ENCODE measurements around the gene CLCA2. TPM values are rescaled to one million over a fixed set of nuclear protein-coding genes. Genes with fewer than 3 reads are reported as not detected.
A peak's percentile ranks its signal among the peaks of the same experiment; 100 is the strongest.

CLCA2 gene
- total and polyA plus RNA-seq, 2 of the 8 experiments (the other 6 are each of a cell fraction or from before 2014, with no cell fraction given), result not detected

DNA sequence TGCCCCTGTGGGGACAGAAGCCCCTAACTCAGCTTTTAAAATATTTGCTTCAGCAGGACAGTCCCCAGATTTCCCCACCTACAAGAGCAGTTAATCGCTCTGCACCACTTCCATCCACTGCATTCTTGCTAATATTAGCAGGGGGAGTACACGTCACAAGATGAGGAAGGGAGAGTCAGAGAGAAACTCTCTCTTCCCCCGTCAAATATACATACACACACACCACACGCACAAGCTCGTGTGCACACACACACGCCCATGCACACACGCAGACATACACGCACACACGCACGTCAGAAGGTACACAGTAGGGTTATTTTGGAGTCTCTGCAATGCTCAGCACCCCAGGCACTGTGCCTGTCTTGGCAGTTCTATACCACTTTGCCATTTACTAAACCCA is 46.9 kb downstream of the CLCA2 start:
- H4K8ac ChIP-seq (ENCODE audit: extremely low read depth, insufficient read depth, low read length), result no peak overlapping the region
- H3K23ac ChIP-seq (ENCODE audit: insufficient read length), result no peak overlapping the region
- 95% methylated on average over 10 of the region's 10 CpGs; no CpG with 5 or more reads in 1 of the 2 experiments for WGBS, 2 experiments (ENCODE audit: extremely low coverage in 1 of 2, insufficient coverage in 1 of 2, insufficient read length in 1 of 2, insufficient replicate concordance in 2 of 2, low coverage in 1 of 2, low lambda C conversion rate in 2 of 2, missing lambda C conversion rate in 1 of 2)
- no peak overlapping the region for H2BK5ac ChIP-seq (ENCODE audit: low read depth, low read length)
- FAIRE-seq (no peak), DNase-seq (ENCODE audit: low read depth in 1 of 2, low spot score in 2 of 2) (no peak)
- no peak overlapping the region for H3K4me3 ChIP-seq (ENCODE audit: extremely low read depth in 1 of 4, insufficient read depth in 2 of 4, low read depth in 3 of 4, low read length in 4 of 4)
- no peak overlapping the region for H2BK120ac ChIP-seq (replicated peaks; ENCODE audit: low read depth, low read length)
- no peaks in the 10 kb centered on the region for H3K36me3 ChIP-seq (ENCODE audit: control insufficient read depth in 2 of 4, insufficient read depth in 4 of 4, low read length in 3 of 4)
- ChIA-PET CTCF (ENCODE audit: partially characterized antibody) (interaction anchor here (0.7 kb wide), 1 partner anchor 10 kb away, joined by 3 read pairs; no protein-coding TSS in a partner anchor), POLR2A (ENCODE audit: partially characterized antibody) (no interaction called here)
- no peaks in the 10 kb centered on the region for H3K79me2 ChIP-seq (ENCODE audit: control insufficient read depth in 1 of 2, insufficient read depth in 2 of 2, low read length in 2 of 2)
- TF ChIP-seq RAD21 (IDR thresholded peaks at IDR 0.05 in 1 of 2, conservative IDR thresholded peaks at IDR 0.05 in 1 of 2; ENCODE audit: low read depth in 2 of 2, low read length in 2 of 2) (no peak), GABPA (IDR thresholded peaks at IDR 0.05; ENCODE audit: borderline replicate concordance, insufficient read depth, low read length) (no peak), RBBP5 (IDR thresholded peaks at IDR 0.05; ENCODE audit: borderline replicate concordance, low read depth, low read length) (no peak), POLR2AphosphoS5 (IDR thresholded peaks at IDR 0.05; ENCODE audit: low read depth, low read length) (no peak), SIX5 (IDR thresholded peaks at IDR 0.05; ENCODE audit: low read depth, low read length) (no peak)
- TF ChIP-seq, protein P1, sequence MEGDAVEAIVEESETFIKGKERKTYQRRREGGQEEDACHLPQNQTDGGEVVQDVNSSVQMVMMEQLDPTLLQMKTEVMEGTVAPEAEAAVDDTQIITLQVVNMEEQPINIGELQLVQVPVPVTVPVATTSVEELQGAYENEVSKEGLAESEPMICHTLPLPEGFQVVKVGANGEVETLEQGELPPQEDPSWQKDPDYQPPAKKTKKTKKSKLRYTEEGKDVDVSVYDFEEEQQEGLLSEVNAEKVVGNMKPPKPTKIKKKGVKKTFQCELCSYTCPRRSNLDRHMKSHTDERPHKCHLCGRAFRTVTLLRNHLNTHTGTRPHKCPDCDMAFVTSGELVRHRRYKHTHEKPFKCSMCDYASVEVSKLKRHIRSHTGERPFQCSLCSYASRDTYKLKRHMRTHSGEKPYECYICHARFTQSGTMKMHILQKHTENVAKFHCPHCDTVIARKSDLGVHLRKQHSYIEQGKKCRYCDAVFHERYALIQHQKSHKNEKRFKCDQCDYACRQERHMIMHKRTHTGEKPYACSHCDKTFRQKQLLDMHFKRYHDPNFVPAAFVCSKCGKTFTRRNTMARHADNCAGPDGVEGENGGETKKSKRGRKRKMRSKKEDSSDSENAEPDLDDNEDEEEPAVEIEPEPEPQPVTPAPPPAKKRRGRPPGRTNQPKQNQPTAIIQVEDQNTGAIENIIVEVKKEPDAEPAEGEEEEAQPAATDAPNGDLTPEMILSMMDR (IDR thresholded peaks at IDR 0.05; ENCODE audit: control extremely low read depth in 1 of 3, insufficient read depth in 1 of 3, low read depth in 1 of 3, low read length in 3 of 3), result no peak
- no peak overlapping the region for H3K4me2 ChIP-seq (ENCODE audit: insufficient read depth in 1 of 2, low read depth in 2 of 2, low read length in 2 of 2)
- H3K18ac ChIP-seq (ENCODE audit: extremely low read depth, low read length), result no peak overlapping the region
- H3K9me3 ChIP-seq (ENCODE audit: insufficient read depth in 2 of 2, low read depth in 1 of 2, low read length in 1 of 2), result no peaks in the 10 kb centered on the region
- no peak overlapping the region for H4K91ac ChIP-seq (replicated peaks; ENCODE audit: insufficient read length, low read length)
- H2BK12ac ChIP-seq (ENCODE audit: low read depth, low read length), result no peak overlapping the region
- no peak overlapping the region for H3K4ac ChIP-seq (replicated peaks; ENCODE audit: insufficient read length, low read depth, low read length)
- no peaks in the 10 kb centered on the region for H3K23me2 ChIP-seq (ENCODE audit: low read depth, low read length)
- no peak overlapping the region for H2AK5ac ChIP-seq (ENCODE audit: low read depth, low read length)
- H2BK20ac ChIP-seq (ENCODE audit: low read length), result no peak overlapping the region
- H3K27ac ChIP-seq (ENCODE audit: low read depth, low read length), result no peak overlapping the region
- no peak overlapping the region for H3K14ac ChIP-seq (ENCODE audit: insufficient read length)
- no peaks in the 10 kb centered on the region for H3K27me3 ChIP-seq (replicated peaks in 1 of 4; ENCODE audit: control insufficient read depth in 3 of 4, extremely low read depth in 1 of 4, insufficient read depth in 3 of 4, low read length in 3 of 4)
- H2BK15ac ChIP-seq (ENCODE audit: low read length), result peak overlapping the region; percentile 0; the same call in 1 of the 2 replicates
- H2AFZ ChIP-seq (ENCODE audit: low read length), result no peak overlapping the region
- no peak overlapping the region for H3K9ac ChIP-seq (replicated peaks in 1 of 4; ENCODE audit: extremely low read depth in 1 of 4, low read depth in 3 of 4, low read length in 3 of 4)
- no peak overlapping the region for H4K5ac ChIP-seq (ENCODE audit: insufficient read length, low read depth, low read length)
- no peaks in the 10 kb centered on the region for H3K4me1 ChIP-seq (replicated peaks in 1 of 4; ENCODE audit: control insufficient read depth in 3 of 4, insufficient read depth in 4 of 4, low read length in 3 of 4)
- no peaks in the 10 kb centered on the region for H4K20me1 ChIP-seq (replicated peaks in 1 of 2; ENCODE audit: control insufficient read depth in 1 of 2, insufficient read depth in 2 of 2, low read length in 2 of 2)
- H3K79me1 ChIP-seq (ENCODE audit: low read depth, low read length), result no peaks in the 10 kb centered on the region
- H3K56ac ChIP-seq (replicated peaks; ENCODE audit: insufficient read length, low read depth, low read length), result no peak overlapping the region

Measured in H1 (cell line).